Mesothelial cell of epicardium (in vitro differentiated cells): Measurements from ENCODE around the gene ABHD1. TPM values are rescaled to one million over a fixed set of nuclear protein-coding genes. Genes with fewer than 3 reads are reported as not detected.

Experiments
- DNase-seq, 2 experiments: peaks; one replicate each; pipeline ENCODE4 v3.0.0; 2021; ENCODE audit warnings: low spot score in 2 of 2; ENCODE audit not compliant: unreplicated experiment in 2 of 2
- H3K27ac Mint-ChIP-seq: 2 replicates; pipeline ENCODE4 v1.8.0; 2021; ENCODE audit warnings: mixed read lengths
- H3K27me3 Mint-ChIP-seq: 2 replicates; pipeline ENCODE4 v1.8.0; 2021; ENCODE audit warnings: low read depth, mixed read lengths
- H3K36me3 Mint-ChIP-seq: 2 replicates; pipeline ENCODE4 v1.8.0; 2021; ENCODE audit warnings: mixed read lengths
- H3K4me1 Mint-ChIP-seq: 2 replicates; pipeline ENCODE4 v1.8.0; 2021; ENCODE audit warnings: mixed read lengths
- H3K4me3 Mint-ChIP-seq: 2 replicates; pipeline ENCODE4 v1.8.0; 2021; ENCODE audit warnings: mild to moderate bottlenecking, moderate library complexity, mixed read lengths
- H3K9me3 Mint-ChIP-seq: 2 replicates; pipeline ENCODE4 v1.8.0; 2021; ENCODE audit warnings: mixed read lengths
- CTCF ChIP-seq: fragments of 200-600 bp; sonication (generic); IDR thresholded peaks from one replicate; pipeline ENCODE4 v1.5.0; 2021; ENCODE audit warnings: antibody characterized with exemption; ENCODE audit not compliant: unreplicated experiment
- total RNA-seq: library from RNA; stranded (reverse); gene quantifications from 3 replicates; pipeline ENCODE4 v1.2.1, GENCODE V29; 2021

Gene ABHD1
- total RNA-seq, 1 donor from 2014 or later = 1.5 TPM

- no peak for DNase-seq
- H3K27ac Mint-ChIP-seq = no peak overlapping the region
- no peak for TF ChIP-seq CTCF
- H3K4me1 Mint-ChIP-seq = peaks cover 12% of the 10 kb centered on the region
- peaks cover 3% of the 10 kb centered on the region for H3K36me3 Mint-ChIP-seq
- H3K27me3 Mint-ChIP-seq = peaks cover 4% of the 10 kb centered on the region
- no peaks in the 10 kb centered on the region for H3K9me3 Mint-ChIP-seq
- H3K4me3 Mint-ChIP-seq = no peak overlapping the region
Observed at GRCh38 chr2:27136751-27137150, 13.1 kb downstream of the ABHD1 start.

GRCh38 chr2:27137322-27137935, 13.8 kb downstream of the ABHD1 start:
- DNase-seq = no peak
- Mint-ChIP-seq H3K4me1 (peaks cover 12% of the 10 kb centered on the region), H3K9me3 (no peaks in the 10 kb centered on the region), H3K27ac (no peak overlapping the region), H3K36me3 (peaks cover 3% of the 10 kb centered on the region), H3K4me3 (no peak overlapping the region), H3K27me3 (peaks cover 6% of the 10 kb centered on the region)
- TF ChIP-seq CTCF = no peak

- Mint-ChIP-seq H3K36me3 (peaks cover under 1% of the 10 kb centered on the region), H3K27me3 (peaks cover 10% of the 10 kb centered on the region), H3K4me1 (peaks cover 8% of the 10 kb centered on the region), H3K4me3 (no peak overlapping the region), H3K9me3 (peaks cover 6% of the 10 kb centered on the region), H3K27ac (no peak overlapping the region)
- DNase-seq = no peak
- no peak for TF ChIP-seq CTCF
Observed at GRCh38 chr2:27138111-27138510, 14.5 kb downstream of the ABHD1 start.

DNA sequence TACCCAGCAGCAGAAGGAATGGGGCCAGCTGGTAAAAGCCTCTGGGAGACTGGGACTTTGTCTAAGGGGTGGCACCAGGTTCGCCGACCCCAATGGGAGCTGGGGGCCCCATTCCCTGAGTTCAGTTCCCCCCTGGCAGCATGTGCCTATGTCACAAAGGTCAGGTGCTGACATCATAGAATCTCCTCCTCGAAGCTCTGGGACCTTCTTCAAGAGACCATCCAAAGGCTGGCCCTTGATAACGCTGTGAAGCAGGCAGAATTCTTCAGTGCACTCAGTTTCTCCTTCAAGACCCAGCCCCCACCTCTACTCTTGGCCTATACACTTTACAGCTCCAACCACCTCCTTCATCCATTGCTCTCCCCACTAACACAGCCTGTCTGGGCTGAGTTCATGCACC, 15.7 kb downstream of the ABHD1 start, which contains the start of gene PRR30:
Gene PRR30, minus strand, starts transcription at position 101 of the 400 bp plus-strand sequence. CDS start 1,081 bp downstream, outside the sequence.
- DNase-seq = no peak
- peaks cover 18% of the 10 kb centered on the region for H3K27me3 Mint-ChIP-seq
- TF ChIP-seq CTCF = no peak
- no peak within 1 kb of the TSS for H3K4me3 Mint-ChIP-seq
- no peaks in the 10 kb centered on the region for H3K36me3 Mint-ChIP-seq
- peaks cover 14% of the 10 kb centered on the region for H3K9me3 Mint-ChIP-seq
- H3K4me1 Mint-ChIP-seq = no peaks in the 10 kb centered on the region
- no peak within 1 kb of the TSS for H3K27ac Mint-ChIP-seq

DNA sequence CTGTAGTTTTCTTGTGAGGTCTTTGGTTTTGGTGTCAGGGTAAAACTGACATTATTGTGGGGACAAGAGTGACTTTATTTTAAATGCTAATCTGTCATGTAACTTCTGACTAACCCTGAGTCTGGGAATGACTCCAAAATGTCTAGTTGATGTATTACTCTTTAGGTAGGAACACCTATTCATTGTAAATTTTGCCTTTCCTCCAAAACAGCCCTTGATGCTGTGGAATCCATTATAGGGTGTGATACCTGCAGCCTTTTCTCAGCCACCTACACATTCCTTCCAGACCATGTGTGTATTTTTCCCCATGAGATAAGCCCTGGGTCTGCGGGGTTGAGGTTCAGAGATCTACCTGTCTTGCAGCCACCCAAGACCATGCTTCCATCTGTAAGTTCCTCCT, 19.7 kb downstream of the ABHD1 start:
- no peak for DNase-seq
- Mint-ChIP-seq H3K36me3 (no peaks in the 10 kb centered on the region), H3K27me3 (peaks cover 20% of the 10 kb centered on the region), H3K9me3 (peaks cover 14% of the 10 kb centered on the region), H3K4me1 (no peaks in the 10 kb centered on the region), H3K4me3 (no peak overlapping the region), H3K27ac (no peak overlapping the region)
- TF ChIP-seq CTCF = no peak
